GM12878 (cell line): Measurements from ENCODE around the gene ZNF407. TPM values are rescaled to one million over a fixed set of nuclear protein-coding genes. Genes with fewer than 3 reads are reported as not detected.

Source experiments
- ATAC-seq: fragments of 200-7000 bp; cut with Tn5 transposase; 3 replicates; pipeline ENCODE4 v1.9.1; 2020; ENCODE audit warnings: mild to moderate bottlenecking, moderate library complexity
- BruUV-seq: library from RNA; stranded (reverse); fragments of 400-500 nt; replicated peaks from 2 replicates; lab custom pipeline; 2021; lab: Mats Ljungman, UMichigan
- CTCF ChIA-PET: fragments of 300-600 bp; sonication (Branson Sonifier 250); formaldehyde crosslinking; extraction: SDS; loops from one replicate; lab custom pipeline; 2021; ENCODE audit warnings: inconsistent platforms; lab: Yijun Ruan, JAX
- POLR2A ChIA-PET: fragments of 350-600 bp; formaldehyde crosslinking; extraction: SDS; loops from one replicate; lab custom pipeline; 2021; ENCODE audit warnings: inconsistent platforms; lab: Charles Lee
- RAD21 ChIA-PET: fragments of 300-600 bp; sonication (Branson Sonifier 250); formaldehyde crosslinking; loops from one replicate; lab custom pipeline; 2023; ENCODE audit warnings: antibody characterized with exemption; ENCODE audit not compliant: unreplicated experiment; lab: Charles Lee
- SMC1A ChIA-PET: fragments of 300-600 bp; sonication (Branson Sonifier 250); formaldehyde crosslinking; loops from one replicate; lab custom pipeline; 2023; ENCODE audit not compliant: unreplicated experiment, uncharacterized antibody; lab: Charles Lee
- DNase-seq: peaks from one replicate; pipeline ENCODE4 v3.0.0-alpha.2; 2011; ENCODE audit warnings: low read depth, low spot score
- FAIRE-seq: peaks from 3 replicates; lab custom pipeline; 2011; peaks lifted over from hg19 to GRCh38; lab: Jason Lieb, UNC
- H2AFZ ChIP-seq: 2 replicates; pipeline ENCODE4 v1.6.0; 2011; ENCODE audit warnings: low read depth, low read length, control low read depth; ENCODE audit not compliant: control insufficient read depth
- H3K27ac ChIP-seq: 2 replicates; pipeline ENCODE4 v1.5.1; 2011; ENCODE audit warnings: control low read depth; ENCODE audit not compliant: control insufficient read depth, insufficient read depth
- H3K27me3 ChIP-seq, 2 experiments: replicated peaks in 1 of 2; 2 replicates each; pipeline versions ENCODE4 v1.6.0 to v1.6.1; 2011; ENCODE audit warnings: low read length in 1 of 2; ENCODE audit not compliant: control insufficient read depth in 2 of 2, insufficient read depth in 2 of 2
- H3K36me3 ChIP-seq, 2 experiments: 2 replicates each; pipeline ENCODE4 v1.5.1; 2011; ENCODE audit warnings: low read length in 1 of 2; ENCODE audit not compliant: control insufficient read depth in 2 of 2, insufficient read depth in 2 of 2
- H3K4me1 ChIP-seq: 2 replicates; pipeline ENCODE4 v1.6.1; 2011; ENCODE audit warnings: mild to moderate bottlenecking, low read length, moderate library complexity, mixed read lengths; ENCODE audit not compliant: control insufficient read depth, insufficient read depth
- H3K4me2 ChIP-seq: 2 replicates; pipeline ENCODE4 v1.6.0; 2011; ENCODE audit warnings: control low read depth; ENCODE audit not compliant: control insufficient read depth, insufficient read depth
- H3K4me3 ChIP-seq: fragments of 200-600 bp; sonication (generic); 2 replicates; pipeline ENCODE4 v1.5.1; 2016
- H3K79me2 ChIP-seq: 2 replicates; pipeline ENCODE4 v1.6.0; 2011; ENCODE audit warnings: low read length; ENCODE audit not compliant: control insufficient read depth, insufficient read depth
- H3K9ac ChIP-seq: 2 replicates; pipeline ENCODE4 v1.8.0; 2011; ENCODE audit warnings: low read length, control low read depth, mixed read lengths; ENCODE audit not compliant: control insufficient read depth, insufficient read depth
- H3K9me3 ChIP-seq: replicated peaks from 3 replicates; pipeline ENCODE4 v1.5.1; 2011; ENCODE audit warnings: mild to moderate bottlenecking, low read length; ENCODE audit not compliant: control insufficient read depth, insufficient read depth
- H4K20me1 ChIP-seq: 2 replicates; pipeline ENCODE4 v1.6.0; 2011; ENCODE audit not compliant: control insufficient read depth, insufficient read depth
- ATF3 ChIP-seq: IDR thresholded peaks from 2 replicates; pipeline ENCODE4 v1.6.1; 2011; ENCODE audit warnings: low read depth, mild to moderate bottlenecking, low read length, moderate library complexity, borderline replicate concordance; ENCODE audit errors: extremely low read depth
- CEBPB ChIP-seq, 2 experiments: fragments of 150-350 bp in 1 of 2; IDR thresholded peaks; 2 replicates each; pipeline ENCODE4 v1.6.1; 2012 to 2014; ENCODE audit warnings: low read depth in 2 of 2, low read length in 2 of 2, borderline replicate concordance in 1 of 2, inconsistent platforms in 1 of 2
- CHD4 ChIP-seq: fragments of 200-600 bp; sonication (generic); IDR thresholded peaks from 2 replicates; pipeline ENCODE4 v1.6.1; 2016; ENCODE audit warnings: mild to moderate bottlenecking
- CREM ChIP-seq: IDR thresholded peaks from 2 replicates; pipeline ENCODE4 v1.6.1; 2014; ENCODE audit warnings: antibody characterized with exemption, low read depth
- EGR1 ChIP-seq, 2 experiments: IDR thresholded peaks; 1 replicate in 1 of 2; 2 replicates in 1 of 2; pipeline ENCODE4 v1.6.1; 2011 to 2012; ENCODE audit warnings: low read depth in 2 of 2, low read length in 2 of 2, borderline replicate concordance in 1 of 2, mild to moderate bottlenecking in 1 of 2, moderate library complexity in 1 of 2
- ESRRA ChIP-seq: IDR thresholded peaks from 2 replicates; pipeline ENCODE4 v1.6.1; 2012; ENCODE audit warnings: mild to moderate bottlenecking, low read length, improper control_type of control experiment
- SIX5 ChIP-seq: IDR thresholded peaks from 2 replicates; pipeline ENCODE4 v1.6.1; 2011; ENCODE audit warnings: mild to moderate bottlenecking, low read depth, low read length, moderate library complexity; ENCODE audit not compliant: severe bottlenecking
- STAT1 ChIP-seq: fragments of 450-650 bp; conservative IDR thresholded peaks from 2 replicates; pipeline ENCODE4 v1.6.1; 2014; ENCODE audit warnings: antibody characterized with exemption, mild to moderate bottlenecking
- SUPT20H ChIP-seq: IDR thresholded peaks from 2 replicates; pipeline ENCODE4 v1.6.1; 2011; ENCODE audit warnings: low read depth, mild to moderate bottlenecking, low read length, moderate library complexity, borderline replicate concordance; ENCODE audit not compliant: control insufficient read depth
- TARDBP ChIP-seq: IDR thresholded peaks from 2 replicates; pipeline ENCODE4 v1.6.1; 2016; ENCODE audit warnings: borderline replicate concordance
- TCF3 ChIP-seq: IDR thresholded peaks from 2 replicates; pipeline ENCODE4 v1.6.1; 2012; ENCODE audit warnings: low read depth, mild to moderate bottlenecking, low read length, borderline replicate concordance; ENCODE audit not compliant: insufficient read depth
- ZBTB33 ChIP-seq: fragments of 450-650 bp; IDR thresholded peaks from 2 replicates; pipeline ENCODE4 v1.6.1; 2017; ENCODE audit warnings: mild to moderate bottlenecking
- WGBS: methylation state at CpG from one replicate; pipeline ENCODE4 v1.1.6; 2016; ENCODE audit warnings: low lambda C conversion rate; ENCODE audit not compliant: insufficient replicate concordance, insufficient coverage; ENCODE audit errors: missing lambda C conversion rate; 5-methylcytosine and 5-hydroxymethylcytosine counted together
- in situ Hi-C: fragments of 300-500 bp; cut with MboI; formaldehyde crosslinking; loops from 9 replicates; pipeline ENCODE4 v1.14.3; 2018; ENCODE audit warnings: mixed read lengths
- intact Hi-C: fragments of 100-400 bp; cut with micrococcal nuclease; formaldehyde crosslinking; loops from one replicate; pipeline ENCODE4 v1.14.2; 2022; ENCODE audit not compliant: unreplicated experiment
- polyA plus RNA-seq, 11 experiments: library from polyadenylated mRNA; depleted of rRNA in 4 of 11; unstranded in 6 of 11; stranded (reverse) in 5 of 11; fragments of >200 nt; fragmentation: Nextera tagmentation in 4 of 11; fragmentation: Illumina TruSeq in 1 of 11; extraction: Ambion mirVana in 4 of 11; extraction: Trizol in 1 of 11; gene quantifications; 1 replicate in 1 of 11; 2 replicates in 10 of 11; pipeline versions ENCODE4 v1.2.1 to v1.2.3, GENCODE V29; 2011 to 2016; ENCODE audit warnings: inconsistent platforms in 2 of 11, missing spikeins in 2 of 11, low read depth in 1 of 11
- total RNA-seq, 4 experiments: library from RNA; depleted of rRNA in 3 of 4; stranded (reverse); fragments of >200 nt in 3 of 4; fragmentation: Illumina TruSeq in 1 of 4; extraction: Trizol in 1 of 4; gene quantifications; 2 replicates each; pipeline versions ENCODE4 v1.2.1 to v1.2.3, GENCODE V29; 2013 to 2021
- TF ChIP-seq, protein P1 (sequence below): fragments of 450-650 bp; formaldehyde crosslinking; IDR thresholded peaks from 2 replicates; pipeline ENCODE4 v1.4.0; 2020; ENCODE audit warnings: mild to moderate bottlenecking, moderate library complexity
- TF ChIP-seq, protein P2 (sequence below): IDR thresholded peaks from 2 replicates; pipeline ENCODE4 v1.6.1; 2011; ENCODE audit warnings: borderline replicate concordance, low read depth, mild to moderate bottlenecking, moderate library complexity, mixed read lengths, low read length; ENCODE audit not compliant: insufficient read depth; ENCODE audit errors: extremely low read length

ZNF407 gene
- total and polyA plus RNA-seq, 10 of the 15 experiments (the other 5 are each of a cell fraction or from before 2014, with no cell fraction given): 0.69 to 11.6 (median 5.3) TPM

DNA sequence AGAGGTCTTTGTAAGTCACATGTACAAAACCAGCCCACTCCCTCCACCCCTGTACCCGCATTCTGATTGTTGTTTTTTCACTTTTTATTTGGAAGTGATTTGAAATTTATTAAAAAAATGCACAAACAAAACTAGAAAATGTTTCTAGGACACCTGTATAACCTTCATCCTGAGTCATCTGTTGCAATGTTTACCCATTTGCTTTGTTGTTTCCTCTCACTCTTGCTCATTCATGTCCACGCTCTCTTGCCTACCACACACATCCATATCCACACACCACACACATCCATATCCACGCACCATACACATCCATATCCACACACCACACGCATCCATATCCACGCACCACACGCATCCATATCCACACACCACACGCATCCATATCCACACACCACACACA is 18.8 kb downstream of the ZNF407 start (continued):
- TF ChIP-seq STAT1 (no peak), CEBPB (IDR thresholded peaks at IDR 0.05; ENCODE audit: borderline replicate concordance in 1 of 2, low read depth in 2 of 2, low read length in 2 of 2) (no peak), TARDBP (no peak), TCF3 (no peak)
- TF ChIP-seq, all 136 proteins: peak for 0

GRCh38 chr18:74617486-74617885 is 19.8 kb downstream of the ZNF407 start:
- no peak overlapping the region for H3K27ac ChIP-seq
- ChIA-PET POLR2A (no interaction called here), SMC1A (no interaction called here), RAD21 (no interaction called here), CTCF (no interaction called here)
- intact Hi-C loops (no loop called here), in situ Hi-C loops (no loop called here)
- 53% methylated on average over 2 of the region's 2 CpGs for WGBS
- ATAC-seq (no peak), FAIRE-seq (no peak), DNase-seq (no peak)
- peaks cover 8% of the 10 kb centered on the region for H3K79me2 ChIP-seq
- H2AFZ ChIP-seq: no peak overlapping the region
- no peak overlapping the region for H3K9ac ChIP-seq
- H3K27me3 ChIP-seq: no peaks in the 10 kb centered on the region
- BruUV-seq: no TSS peak
- no peaks in the 10 kb centered on the region for H4K20me1 ChIP-seq
- H3K4me2 ChIP-seq: no peak overlapping the region
- H3K4me3 ChIP-seq: no peak overlapping the region
- no peaks in the 10 kb centered on the region; the same call in 2 of the 3 replicates for H3K9me3 ChIP-seq
- no peaks in the 10 kb centered on the region; the same call in none of the 2 replicates for H3K4me1 ChIP-seq
- H3K36me3 ChIP-seq: no peaks in the 10 kb centered on the region
- no peak for TF ChIP-seq EGR1 (IDR thresholded peaks at IDR 0.05; ENCODE audit: borderline replicate concordance in 1 of 2, low read depth in 2 of 2, low read length in 2 of 2)
- no peak for TF ChIP-seq CHD4
- no peak for TF ChIP-seq ESRRA
- no peak for TF ChIP-seq CREM
- TF ChIP-seq, protein P1, sequence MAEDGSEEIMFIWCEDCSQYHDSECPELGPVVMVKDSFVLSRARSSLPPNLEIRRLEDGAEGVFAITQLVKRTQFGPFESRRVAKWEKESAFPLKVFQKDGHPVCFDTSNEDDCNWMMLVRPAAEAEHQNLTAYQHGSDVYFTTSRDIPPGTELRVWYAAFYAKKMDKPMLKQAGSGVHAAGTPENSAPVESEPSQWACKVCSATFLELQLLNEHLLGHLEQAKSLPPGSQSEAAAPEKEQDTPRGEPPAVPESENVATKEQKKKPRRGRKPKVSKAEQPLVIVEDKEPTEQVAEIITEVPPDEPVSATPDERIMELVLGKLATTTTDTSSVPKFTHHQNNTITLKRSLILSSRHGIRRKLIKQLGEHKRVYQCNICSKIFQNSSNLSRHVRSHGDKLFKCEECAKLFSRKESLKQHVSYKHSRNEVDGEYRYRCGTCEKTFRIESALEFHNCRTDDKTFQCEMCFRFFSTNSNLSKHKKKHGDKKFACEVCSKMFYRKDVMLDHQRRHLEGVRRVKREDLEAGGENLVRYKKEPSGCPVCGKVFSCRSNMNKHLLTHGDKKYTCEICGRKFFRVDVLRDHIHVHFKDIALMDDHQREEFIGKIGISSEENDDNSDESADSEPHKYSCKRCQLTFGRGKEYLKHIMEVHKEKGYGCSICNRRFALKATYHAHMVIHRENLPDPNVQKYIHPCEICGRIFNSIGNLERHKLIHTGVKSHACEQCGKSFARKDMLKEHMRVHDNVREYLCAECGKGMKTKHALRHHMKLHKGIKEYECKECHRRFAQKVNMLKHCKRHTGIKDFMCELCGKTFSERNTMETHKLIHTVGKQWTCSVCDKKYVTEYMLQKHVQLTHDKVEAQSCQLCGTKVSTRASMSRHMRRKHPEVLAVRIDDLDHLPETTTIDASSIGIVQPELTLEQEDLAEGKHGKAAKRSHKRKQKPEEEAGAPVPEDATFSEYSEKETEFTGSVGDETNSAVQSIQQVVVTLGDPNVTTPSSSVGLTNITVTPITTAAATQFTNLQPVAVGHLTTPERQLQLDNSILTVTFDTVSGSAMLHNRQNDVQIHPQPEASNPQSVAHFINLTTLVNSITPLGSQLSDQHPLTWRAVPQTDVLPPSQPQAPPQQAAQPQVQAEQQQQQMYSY (CRISPR knock-in tag): no peak
- no peak for TF ChIP-seq SUPT20H
- no peak for TF ChIP-seq ZBTB33
- TF ChIP-seq ATF3: no peak
- TF ChIP-seq, protein P2, sequence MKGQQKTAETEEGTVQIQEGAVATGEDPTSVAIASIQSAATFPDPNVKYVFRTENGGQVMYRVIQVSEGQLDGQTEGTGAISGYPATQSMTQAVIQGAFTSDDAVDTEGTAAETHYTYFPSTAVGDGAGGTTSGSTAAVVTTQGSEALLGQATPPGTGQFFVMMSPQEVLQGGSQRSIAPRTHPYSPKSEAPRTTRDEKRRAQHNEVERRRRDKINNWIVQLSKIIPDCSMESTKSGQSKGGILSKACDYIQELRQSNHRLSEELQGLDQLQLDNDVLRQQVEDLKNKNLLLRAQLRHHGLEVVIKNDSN: no peak
- no peak for TF ChIP-seq SIX5
